Measurements from ENCODE around the gene CEMIP.

GRCh38 chr15:80950291-80951078 is 171.3 kb downstream of the CEMIP start:
- TF ChIP-seq CTCF (IDR thresholded peaks at IDR 0.05; ENCODE audit: insufficient read depth, low read depth, low read length) (no peak), EZH2 (IDR thresholded peaks at IDR 0.05; ENCODE audit: insufficient read depth, low read length) (no peak)
